ENCODE data around the gene ABI3BP. TPM values are rescaled to one million over a fixed set of nuclear protein-coding genes. Genes with fewer than 3 reads are reported as not detected.

The ABI3BP gene
- total RNA-seq, 1 experiment from 2014 or later, result 0.74 TPM

DNA sequence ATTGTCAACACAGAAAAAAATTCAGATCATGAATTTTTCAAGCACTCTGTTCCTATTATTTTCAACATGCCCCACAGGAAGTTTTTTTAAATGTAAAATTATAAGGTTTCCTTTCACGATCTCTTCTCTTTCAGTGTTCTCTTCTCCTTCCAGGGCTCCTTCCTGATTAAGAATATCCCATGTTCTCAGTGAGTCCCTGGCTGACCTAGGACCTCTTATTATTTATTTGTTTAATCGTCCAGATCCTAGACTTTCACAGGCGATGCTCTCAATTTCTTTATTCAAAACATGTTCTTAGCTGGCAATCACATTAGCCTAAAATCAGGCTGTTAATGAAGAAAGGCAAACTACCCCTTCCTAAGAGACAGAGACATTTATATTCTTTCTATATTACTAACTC is 124.3 kb downstream of the ABI3BP start:
- H3K27ac Mint-ChIP-seq, result no peak overlapping the region
- ATAC-seq, result no peak
- ChIA-PET CTCF (interaction anchor here (1.0 kb wide), 1 partner anchor 24 kb away, joined by 3 read pairs; no protein-coding TSS in a partner anchor), POLR2A (no interaction called here)
- TF ChIP-seq HMGA2 (CRISPR knock-in tag; IDR thresholded peaks at IDR 0.05), result no peak
- no peak for TF ChIP-seq KAT7 (CRISPR knock-in tag; IDR thresholded peaks at IDR 0.05; ENCODE audit: borderline replicate concordance)
- DNase-seq (ENCODE audit: low spot score), result no peak
- no peaks in the 10 kb centered on the region for H3K27me3 Mint-ChIP-seq (ENCODE audit: low read depth)
- no peak overlapping the region for H3K4me3 Mint-ChIP-seq
- peaks cover 5% of the 10 kb centered on the region for H3K4me1 Mint-ChIP-seq
- H3K36me3 Mint-ChIP-seq, result no peaks in the 10 kb centered on the region
- H3K9me3 Mint-ChIP-seq, result no peaks in the 10 kb centered on the region

DNA sequence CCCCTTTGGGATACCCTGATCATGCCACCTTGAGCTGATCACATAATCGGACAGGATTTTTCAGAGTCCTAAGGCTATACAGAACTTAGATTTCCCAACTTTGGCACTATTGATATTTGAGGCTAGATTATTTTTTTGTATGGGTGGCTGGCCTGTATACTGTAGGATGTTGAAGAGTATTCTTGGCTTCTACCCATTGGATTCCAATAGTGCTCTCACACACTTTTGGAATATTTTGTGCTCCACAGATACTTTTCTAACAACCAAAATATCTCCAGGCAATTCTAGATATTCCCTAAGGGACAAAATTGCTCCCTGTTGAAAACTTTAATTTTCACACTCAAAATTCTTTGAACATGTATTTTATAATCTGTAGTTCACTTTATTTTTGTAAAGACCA is 125.1 kb downstream of the ABI3BP start:
- ATAC-seq (no peak), DNase-seq (ENCODE audit: low spot score) (no peak)
- H3K4me1 Mint-ChIP-seq, result peaks cover 2% of the 10 kb centered on the region
- no peaks in the 10 kb centered on the region for H3K27me3 Mint-ChIP-seq (ENCODE audit: low read depth)
- H3K9me3 Mint-ChIP-seq, result no peaks in the 10 kb centered on the region
- ChIA-PET CTCF (no interaction called here), POLR2A (no interaction called here)
- H3K27ac Mint-ChIP-seq, result no peak overlapping the region
- H3K4me3 Mint-ChIP-seq, result no peak overlapping the region
- no peaks in the 10 kb centered on the region for H3K36me3 Mint-ChIP-seq
- TF ChIP-seq, protein P1, sequence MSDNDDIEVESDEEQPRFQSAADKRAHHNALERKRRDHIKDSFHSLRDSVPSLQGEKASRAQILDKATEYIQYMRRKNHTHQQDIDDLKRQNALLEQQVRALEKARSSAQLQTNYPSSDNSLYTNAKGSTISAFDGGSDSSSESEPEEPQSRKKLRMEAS (CRISPR knock-in tag; IDR thresholded peaks at IDR 0.05), result no peak
- TF ChIP-seq, protein P2, sequence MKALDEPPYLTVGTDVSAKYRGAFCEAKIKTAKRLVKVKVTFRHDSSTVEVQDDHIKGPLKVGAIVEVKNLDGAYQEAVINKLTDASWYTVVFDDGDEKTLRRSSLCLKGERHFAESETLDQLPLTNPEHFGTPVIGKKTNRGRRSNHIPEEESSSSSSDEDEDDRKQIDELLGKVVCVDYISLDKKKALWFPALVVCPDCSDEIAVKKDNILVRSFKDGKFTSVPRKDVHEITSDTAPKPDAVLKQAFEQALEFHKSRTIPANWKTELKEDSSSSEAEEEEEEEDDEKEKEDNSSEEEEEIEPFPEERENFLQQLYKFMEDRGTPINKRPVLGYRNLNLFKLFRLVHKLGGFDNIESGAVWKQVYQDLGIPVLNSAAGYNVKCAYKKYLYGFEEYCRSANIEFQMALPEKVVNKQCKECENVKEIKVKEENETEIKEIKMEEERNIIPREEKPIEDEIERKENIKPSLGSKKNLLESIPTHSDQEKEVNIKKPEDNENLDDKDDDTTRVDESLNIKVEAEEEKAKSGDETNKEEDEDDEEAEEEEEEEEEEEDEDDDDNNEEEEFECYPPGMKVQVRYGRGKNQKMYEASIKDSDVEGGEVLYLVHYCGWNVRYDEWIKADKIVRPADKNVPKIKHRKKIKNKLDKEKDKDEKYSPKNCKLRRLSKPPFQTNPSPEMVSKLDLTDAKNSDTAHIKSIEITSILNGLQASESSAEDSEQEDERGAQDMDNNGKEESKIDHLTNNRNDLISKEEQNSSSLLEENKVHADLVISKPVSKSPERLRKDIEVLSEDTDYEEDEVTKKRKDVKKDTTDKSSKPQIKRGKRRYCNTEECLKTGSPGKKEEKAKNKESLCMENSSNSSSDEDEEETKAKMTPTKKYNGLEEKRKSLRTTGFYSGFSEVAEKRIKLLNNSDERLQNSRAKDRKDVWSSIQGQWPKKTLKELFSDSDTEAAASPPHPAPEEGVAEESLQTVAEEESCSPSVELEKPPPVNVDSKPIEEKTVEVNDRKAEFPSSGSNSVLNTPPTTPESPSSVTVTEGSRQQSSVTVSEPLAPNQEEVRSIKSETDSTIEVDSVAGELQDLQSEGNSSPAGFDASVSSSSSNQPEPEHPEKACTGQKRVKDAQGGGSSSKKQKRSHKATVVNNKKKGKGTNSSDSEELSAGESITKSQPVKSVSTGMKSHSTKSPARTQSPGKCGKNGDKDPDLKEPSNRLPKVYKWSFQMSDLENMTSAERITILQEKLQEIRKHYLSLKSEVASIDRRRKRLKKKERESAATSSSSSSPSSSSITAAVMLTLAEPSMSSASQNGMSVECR (CRISPR knock-in tag; IDR thresholded peaks at IDR 0.05; ENCODE audit: borderline replicate concordance), result no peak
- TF ChIP-seq, protein P3, sequence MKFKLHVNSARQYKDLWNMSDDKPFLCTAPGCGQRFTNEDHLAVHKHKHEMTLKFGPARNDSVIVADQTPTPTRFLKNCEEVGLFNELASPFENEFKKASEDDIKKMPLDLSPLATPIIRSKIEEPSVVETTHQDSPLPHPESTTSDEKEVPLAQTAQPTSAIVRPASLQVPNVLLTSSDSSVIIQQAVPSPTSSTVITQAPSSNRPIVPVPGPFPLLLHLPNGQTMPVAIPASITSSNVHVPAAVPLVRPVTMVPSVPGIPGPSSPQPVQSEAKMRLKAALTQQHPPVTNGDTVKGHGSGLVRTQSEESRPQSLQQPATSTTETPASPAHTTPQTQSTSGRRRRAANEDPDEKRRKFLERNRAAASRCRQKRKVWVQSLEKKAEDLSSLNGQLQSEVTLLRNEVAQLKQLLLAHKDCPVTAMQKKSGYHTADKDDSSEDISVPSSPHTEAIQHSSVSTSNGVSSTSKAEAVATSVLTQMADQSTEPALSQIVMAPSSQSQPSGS (CRISPR knock-in tag; IDR thresholded peaks at IDR 0.05; ENCODE audit: borderline replicate concordance, low read depth), result no peak
- TF ChIP-seq, protein P4, sequence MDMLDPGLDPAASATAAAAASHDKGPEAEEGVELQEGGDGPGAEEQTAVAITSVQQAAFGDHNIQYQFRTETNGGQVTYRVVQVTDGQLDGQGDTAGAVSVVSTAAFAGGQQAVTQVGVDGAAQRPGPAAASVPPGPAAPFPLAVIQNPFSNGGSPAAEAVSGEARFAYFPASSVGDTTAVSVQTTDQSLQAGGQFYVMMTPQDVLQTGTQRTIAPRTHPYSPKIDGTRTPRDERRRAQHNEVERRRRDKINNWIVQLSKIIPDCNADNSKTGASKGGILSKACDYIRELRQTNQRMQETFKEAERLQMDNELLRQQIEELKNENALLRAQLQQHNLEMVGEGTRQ (CRISPR knock-in tag; IDR thresholded peaks at IDR 0.05), result no peak
- TF ChIP-seq, protein P5, sequence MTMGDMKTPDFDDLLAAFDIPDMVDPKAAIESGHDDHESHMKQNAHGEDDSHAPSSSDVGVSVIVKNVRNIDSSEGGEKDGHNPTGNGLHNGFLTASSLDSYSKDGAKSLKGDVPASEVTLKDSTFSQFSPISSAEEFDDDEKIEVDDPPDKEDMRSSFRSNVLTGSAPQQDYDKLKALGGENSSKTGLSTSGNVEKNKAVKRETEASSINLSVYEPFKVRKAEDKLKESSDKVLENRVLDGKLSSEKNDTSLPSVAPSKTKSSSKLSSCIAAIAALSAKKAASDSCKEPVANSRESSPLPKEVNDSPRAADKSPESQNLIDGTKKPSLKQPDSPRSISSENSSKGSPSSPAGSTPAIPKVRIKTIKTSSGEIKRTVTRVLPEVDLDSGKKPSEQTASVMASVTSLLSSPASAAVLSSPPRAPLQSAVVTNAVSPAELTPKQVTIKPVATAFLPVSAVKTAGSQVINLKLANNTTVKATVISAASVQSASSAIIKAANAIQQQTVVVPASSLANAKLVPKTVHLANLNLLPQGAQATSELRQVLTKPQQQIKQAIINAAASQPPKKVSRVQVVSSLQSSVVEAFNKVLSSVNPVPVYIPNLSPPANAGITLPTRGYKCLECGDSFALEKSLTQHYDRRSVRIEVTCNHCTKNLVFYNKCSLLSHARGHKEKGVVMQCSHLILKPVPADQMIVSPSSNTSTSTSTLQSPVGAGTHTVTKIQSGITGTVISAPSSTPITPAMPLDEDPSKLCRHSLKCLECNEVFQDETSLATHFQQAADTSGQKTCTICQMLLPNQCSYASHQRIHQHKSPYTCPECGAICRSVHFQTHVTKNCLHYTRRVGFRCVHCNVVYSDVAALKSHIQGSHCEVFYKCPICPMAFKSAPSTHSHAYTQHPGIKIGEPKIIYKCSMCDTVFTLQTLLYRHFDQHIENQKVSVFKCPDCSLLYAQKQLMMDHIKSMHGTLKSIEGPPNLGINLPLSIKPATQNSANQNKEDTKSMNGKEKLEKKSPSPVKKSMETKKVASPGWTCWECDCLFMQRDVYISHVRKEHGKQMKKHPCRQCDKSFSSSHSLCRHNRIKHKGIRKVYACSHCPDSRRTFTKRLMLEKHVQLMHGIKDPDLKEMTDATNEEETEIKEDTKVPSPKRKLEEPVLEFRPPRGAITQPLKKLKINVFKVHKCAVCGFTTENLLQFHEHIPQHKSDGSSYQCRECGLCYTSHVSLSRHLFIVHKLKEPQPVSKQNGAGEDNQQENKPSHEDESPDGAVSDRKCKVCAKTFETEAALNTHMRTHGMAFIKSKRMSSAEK (CRISPR knock-in tag; IDR thresholded peaks at IDR 0.05; ENCODE audit: borderline replicate concordance), result no peak
- TF ChIP-seq ZNF263 (CRISPR knock-in tag; IDR thresholded peaks at IDR 0.05; ENCODE audit: low read depth), result no peak
- no peak for TF ChIP-seq SMAD3 (CRISPR knock-in tag; IDR thresholded peaks at IDR 0.05; ENCODE audit: borderline replicate concordance)
- TF ChIP-seq, protein P6, sequence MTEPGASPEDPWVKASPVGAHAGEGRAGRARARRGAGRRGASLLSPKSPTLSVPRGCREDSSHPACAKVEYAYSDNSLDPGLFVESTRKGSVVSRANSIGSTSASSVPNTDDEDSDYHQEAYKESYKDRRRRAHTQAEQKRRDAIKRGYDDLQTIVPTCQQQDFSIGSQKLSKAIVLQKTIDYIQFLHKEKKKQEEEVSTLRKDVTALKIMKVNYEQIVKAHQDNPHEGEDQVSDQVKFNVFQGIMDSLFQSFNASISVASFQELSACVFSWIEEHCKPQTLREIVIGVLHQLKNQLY (CRISPR knock-in tag; IDR thresholded peaks at IDR 0.05), result no peak
- TF ChIP-seq JAZF1 (CRISPR knock-in tag; IDR thresholded peaks at IDR 0.05), result no peak
- no peak for TF ChIP-seq FOXK1 (CRISPR knock-in tag; IDR thresholded peaks at IDR 0.05)
- TF ChIP-seq, protein P7, sequence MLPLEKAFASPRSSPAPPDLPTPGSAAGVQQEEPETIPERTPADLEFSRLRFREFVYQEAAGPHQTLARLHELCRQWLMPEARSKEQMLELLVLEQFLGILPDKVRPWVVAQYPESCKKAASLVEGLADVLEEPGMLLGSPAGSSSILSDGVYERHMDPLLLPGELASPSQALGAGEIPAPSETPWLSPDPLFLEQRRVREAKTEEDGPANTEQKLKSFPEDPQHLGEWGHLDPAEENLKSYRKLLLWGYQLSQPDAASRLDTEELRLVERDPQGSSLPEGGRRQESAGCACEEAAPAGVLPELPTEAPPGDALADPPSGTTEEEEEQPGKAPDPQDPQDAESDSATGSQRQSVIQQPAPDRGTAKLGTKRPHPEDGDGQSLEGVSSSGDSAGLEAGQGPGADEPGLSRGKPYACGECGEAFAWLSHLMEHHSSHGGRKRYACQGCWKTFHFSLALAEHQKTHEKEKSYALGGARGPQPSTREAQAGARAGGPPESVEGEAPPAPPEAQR (CRISPR knock-in tag; IDR thresholded peaks at IDR 0.05), result no peak
- TF ChIP-seq, protein P8, sequence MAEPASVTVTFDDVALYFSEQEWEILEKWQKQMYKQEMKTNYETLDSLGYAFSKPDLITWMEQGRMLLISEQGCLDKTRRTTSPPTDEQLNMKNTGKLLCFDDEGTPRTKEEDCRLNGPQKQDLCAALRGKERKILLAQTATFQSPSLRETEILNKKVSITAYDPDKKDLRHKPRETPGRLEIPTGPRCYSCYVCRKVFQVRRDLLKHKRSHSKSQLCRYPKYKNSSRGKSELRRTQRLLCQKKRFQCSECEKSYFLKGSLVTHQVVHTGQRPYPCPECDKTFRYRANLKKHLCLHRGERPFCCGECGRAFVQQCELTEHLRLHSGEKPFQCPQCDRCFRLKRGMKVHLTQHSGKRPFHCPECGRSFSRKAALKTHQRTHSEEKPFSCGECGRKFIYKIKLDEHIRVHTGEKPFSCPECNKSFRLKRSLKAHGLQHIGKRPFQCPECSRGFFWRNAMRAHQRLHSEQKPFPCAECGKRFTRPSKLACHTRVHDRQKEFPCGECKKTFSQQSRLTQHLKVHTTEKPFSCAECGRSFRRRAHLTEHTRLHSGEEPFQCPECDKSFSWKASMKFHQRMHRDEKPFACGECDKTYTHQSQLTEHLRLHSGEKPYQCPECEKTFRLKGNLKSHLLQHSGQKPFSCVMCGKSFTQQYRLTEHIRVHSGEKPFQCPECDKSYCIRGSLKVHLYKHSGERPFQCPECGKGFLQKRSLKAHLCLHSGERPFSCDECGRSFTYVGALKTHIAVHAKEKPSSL (CRISPR knock-in tag; conservative IDR thresholded peaks at IDR 0.05), result no peak
- no peak for TF ChIP-seq CREM (CRISPR knock-in tag; IDR thresholded peaks at IDR 0.05)
- no peak for TF ChIP-seq MYBL2 (CRISPR knock-in tag; IDR thresholded peaks at IDR 0.05)
- TF ChIP-seq SOX15 (CRISPR knock-in tag; IDR thresholded peaks at IDR 0.05), result no peak
- no peak for TF ChIP-seq ZNF423 (CRISPR knock-in tag; IDR thresholded peaks at IDR 0.05)
- TF ChIP-seq, protein P9, sequence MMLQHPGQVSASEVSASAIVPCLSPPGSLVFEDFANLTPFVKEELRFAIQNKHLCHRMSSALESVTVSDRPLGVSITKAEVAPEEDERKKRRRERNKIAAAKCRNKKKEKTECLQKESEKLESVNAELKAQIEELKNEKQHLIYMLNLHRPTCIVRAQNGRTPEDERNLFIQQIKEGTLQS (CRISPR knock-in tag; conservative IDR thresholded peaks at IDR 0.05), result no peak
